Brain microvascular endothelial cell (primary cell): ENCODE measurements around the gene NDUFAF8.

ENCODE experiments used
- DNase-seq: peaks from one replicate; pipeline ENCODE4 v3.0.0-alpha.2; 2020
- H3K27ac ChIP-seq: fragments of 250-450 bp; sonication (Bioruptor Pico); 2 replicates; pipeline ENCODE4 v1.5.1; 2020; ENCODE audit warnings: mild to moderate bottlenecking, moderate library complexity
- H3K27me3 ChIP-seq: fragments of 250-450 bp; sonication (Bioruptor Pico); replicated peaks from 2 replicates; pipeline ENCODE4 v1.5.1; 2020; ENCODE audit warnings: mild to moderate bottlenecking
- H3K36me3 ChIP-seq: fragments of 250-450 bp; sonication (Bioruptor Pico); replicated peaks from 2 replicates; pipeline ENCODE4 v1.5.1; 2020; ENCODE audit warnings: mild to moderate bottlenecking
- H3K4me3 ChIP-seq: 2 replicates; pipeline ENCODE4 v1.5.1; 2011; ENCODE audit warnings: low read depth, mild to moderate bottlenecking, control low read depth, low read length, moderate library complexity
- in situ Hi-C: cut with HindIII; loops from 2 replicates; pipeline ENCODE4 v1.10.0; 2017; ENCODE audit warnings: low sequenced_read_pairs, low pct_ligation_motif_present
- TF ChIP-seq, protein P1 (sequence below): IDR thresholded peaks from 2 replicates; pipeline ENCODE4 v1.5.1; 2011; ENCODE audit warnings: low read depth, mild to moderate bottlenecking, moderate library complexity, low read length, control low read depth, inconsistent platforms; ENCODE audit errors: missing control alignments

NDUFAF8 gene

GRCh38 chr17:81229666-81229920, 9.5 kb upstream of the NDUFAF8 start:
- no peak for DNase-seq
- TF ChIP-seq, protein P1, sequence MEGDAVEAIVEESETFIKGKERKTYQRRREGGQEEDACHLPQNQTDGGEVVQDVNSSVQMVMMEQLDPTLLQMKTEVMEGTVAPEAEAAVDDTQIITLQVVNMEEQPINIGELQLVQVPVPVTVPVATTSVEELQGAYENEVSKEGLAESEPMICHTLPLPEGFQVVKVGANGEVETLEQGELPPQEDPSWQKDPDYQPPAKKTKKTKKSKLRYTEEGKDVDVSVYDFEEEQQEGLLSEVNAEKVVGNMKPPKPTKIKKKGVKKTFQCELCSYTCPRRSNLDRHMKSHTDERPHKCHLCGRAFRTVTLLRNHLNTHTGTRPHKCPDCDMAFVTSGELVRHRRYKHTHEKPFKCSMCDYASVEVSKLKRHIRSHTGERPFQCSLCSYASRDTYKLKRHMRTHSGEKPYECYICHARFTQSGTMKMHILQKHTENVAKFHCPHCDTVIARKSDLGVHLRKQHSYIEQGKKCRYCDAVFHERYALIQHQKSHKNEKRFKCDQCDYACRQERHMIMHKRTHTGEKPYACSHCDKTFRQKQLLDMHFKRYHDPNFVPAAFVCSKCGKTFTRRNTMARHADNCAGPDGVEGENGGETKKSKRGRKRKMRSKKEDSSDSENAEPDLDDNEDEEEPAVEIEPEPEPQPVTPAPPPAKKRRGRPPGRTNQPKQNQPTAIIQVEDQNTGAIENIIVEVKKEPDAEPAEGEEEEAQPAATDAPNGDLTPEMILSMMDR: no peak
- in situ Hi-C loops: no loop called here
- no peak overlapping the region for H3K4me3 ChIP-seq
- no peaks in the 10 kb centered on the region for H3K27me3 ChIP-seq
- peaks cover 33% of the 10 kb centered on the region for H3K36me3 ChIP-seq
- H3K27ac ChIP-seq: no peak overlapping the region

DNA sequence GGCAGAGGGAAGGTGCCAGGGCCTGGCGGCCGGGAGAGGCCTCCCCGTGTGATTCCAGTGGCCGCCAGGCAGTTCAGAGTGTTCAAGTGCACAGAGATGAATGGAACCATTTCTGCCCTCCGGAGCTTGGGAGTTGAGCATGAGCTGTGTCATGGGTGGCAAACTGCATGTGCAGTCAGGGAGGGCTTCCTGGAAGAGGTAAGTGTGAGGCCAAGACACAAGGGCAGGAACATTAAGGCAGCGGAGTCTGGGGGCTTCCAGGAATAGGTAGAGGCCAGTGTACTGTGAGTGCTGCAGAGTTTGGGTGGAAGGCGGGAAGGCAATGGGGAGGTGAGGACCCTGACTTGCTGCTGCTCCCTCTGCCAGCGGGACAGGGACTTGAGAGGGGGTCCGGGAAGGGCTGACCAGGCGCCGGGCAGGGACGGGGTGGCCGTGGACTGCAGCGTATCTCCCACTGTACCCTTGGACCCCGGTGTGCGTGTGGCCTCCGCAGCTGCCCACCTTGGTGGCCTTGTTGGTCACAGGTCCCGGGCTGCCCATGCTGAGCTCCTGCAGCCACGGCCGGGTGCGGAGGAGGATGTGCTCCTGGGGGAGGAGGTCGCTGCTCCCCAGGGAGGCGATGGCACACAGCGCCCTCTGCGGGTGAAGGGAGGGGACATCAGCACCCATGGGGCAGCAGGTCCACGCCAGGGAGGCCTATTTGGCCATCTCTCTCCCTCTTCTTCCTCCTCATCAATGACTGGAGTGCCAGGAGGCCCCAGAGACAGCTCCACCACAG, 8.9 kb upstream of the NDUFAF8 start:
- TF ChIP-seq, protein P1: peak; percentile 59

DNA sequence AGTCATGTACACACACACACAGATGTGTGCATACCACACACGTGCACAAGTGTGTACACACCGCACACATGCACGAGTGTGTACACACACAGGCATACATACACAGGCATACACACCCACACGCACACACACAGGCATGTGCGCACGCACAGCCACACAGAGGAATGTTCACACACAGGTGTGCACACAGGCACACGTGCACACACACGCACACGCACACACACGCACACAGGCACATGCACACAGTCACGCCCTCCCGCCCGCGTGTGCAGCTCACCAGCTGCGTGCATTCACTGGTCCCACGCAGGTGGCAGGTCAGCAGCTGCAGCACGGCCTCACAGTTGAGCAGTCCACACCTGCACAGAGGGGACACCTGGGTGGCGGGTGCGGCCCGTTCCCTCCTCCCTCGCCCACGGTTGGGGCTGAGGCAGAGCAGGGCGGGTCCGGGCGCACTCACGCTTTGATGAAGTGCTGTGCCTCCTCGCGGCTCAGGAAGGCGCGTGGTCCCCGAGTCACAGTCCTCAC, 7.9 kb upstream of the NDUFAF8 start:
- in situ Hi-C loops: no loop called here
- no peak for DNase-seq
- no peak overlapping the region for H3K27ac ChIP-seq
- H3K4me3 ChIP-seq: no peak overlapping the region
- H3K36me3 ChIP-seq: peaks cover 33% of the 10 kb centered on the region
- TF ChIP-seq, protein P1: no peak
- H3K27me3 ChIP-seq: no peaks in the 10 kb centered on the region

More for the DNA sequence above, 8.9 kb upstream of the NDUFAF8 start:
- DNase-seq: no peak
- Histone ChIP-seq H3K27me3 (no peaks in the 10 kb centered on the region), H3K4me3 (no peak overlapping the region), H3K36me3 (peaks cover 33% of the 10 kb centered on the region), H3K27ac (no peak overlapping the region)
- in situ Hi-C loops: no loop called here

DNA sequence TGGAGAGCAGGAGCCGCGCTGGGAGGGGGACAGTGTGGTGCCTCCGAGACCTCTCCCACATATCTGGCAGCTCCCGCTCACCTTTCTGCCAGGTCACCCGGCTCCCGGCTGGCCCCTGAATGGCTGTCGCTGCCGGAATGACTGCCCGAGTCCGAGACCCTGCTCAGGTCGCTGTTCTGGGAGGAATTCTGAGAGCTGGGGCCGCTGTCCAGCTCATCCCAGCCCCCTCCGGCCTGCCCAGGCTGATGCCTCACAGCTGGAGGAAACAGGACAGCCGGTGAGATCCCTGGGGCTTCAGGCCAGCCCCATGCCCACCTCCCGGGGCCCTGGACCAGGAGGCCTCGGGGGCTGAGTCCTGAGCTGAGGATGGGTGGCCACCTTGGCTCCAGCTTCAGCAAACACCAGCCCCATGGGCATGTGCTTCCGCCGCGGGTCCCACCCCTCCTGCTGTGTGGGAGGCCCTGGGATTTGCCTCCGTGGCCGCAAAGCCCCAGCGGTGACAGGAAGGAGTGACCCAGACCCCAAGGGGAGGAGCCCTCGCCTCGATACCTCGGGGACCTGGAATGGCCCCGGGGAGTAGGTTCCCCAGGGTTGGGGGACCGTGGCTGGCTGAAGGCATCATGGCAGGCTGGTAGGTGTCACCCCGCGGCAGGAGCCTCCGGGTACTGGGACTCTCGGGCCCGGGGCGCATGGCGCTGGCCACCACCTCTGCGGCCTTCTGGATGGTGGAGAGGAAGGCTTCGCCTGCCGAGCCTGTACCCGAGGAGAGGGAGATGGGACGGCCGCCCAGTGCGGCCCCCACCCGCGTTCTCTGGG, 7.1 kb upstream of the NDUFAF8 start:
- DNase-seq: no peak
- H3K36me3 ChIP-seq: peaks cover 33% of the 10 kb centered on the region
- in situ Hi-C loops: no loop called here
- TF ChIP-seq, protein P1: no peak
- H3K27ac ChIP-seq: no peak overlapping the region
- H3K27me3 ChIP-seq: no peaks in the 10 kb centered on the region
- H3K4me3 ChIP-seq: no peak overlapping the region

- TF ChIP-seq, protein P1: no peak
- in situ Hi-C loops: no loop called here
- DNase-seq: no peak
- Histone ChIP-seq H3K27me3 (no peaks in the 10 kb centered on the region), H3K36me3 (peaks cover 33% of the 10 kb centered on the region), H3K27ac (no peak overlapping the region), H3K4me3 (no peak overlapping the region)
Observed at GRCh38 chr17:81232616-81233241, 6.4 kb upstream of the NDUFAF8 start.
